Activated CD4-positive, alpha-beta T cell treated with anti-CD3 and anti-CD28 coated beads, Interleukin-2, amount 50 U/mL, for 24 hours (primary cell): Measurements from ENCODE around the gene ZNF628.
A peak's percentile ranks its signal among the peaks of the same experiment; 100 is the strongest.

Experiments
- DNase-seq, 2 donors: peaks; one replicate each; pipeline ENCODE4 v3.0.0-alpha.2; 2020; ENCODE audit warnings: low read depth in 1 of 2, low spot score in 1 of 2

ZNF628 gene

GRCh38 chr19:55464662-55465054 lies 11.8 kb upstream of the ZNF628 start, which contains the start of gene C19orf85:
TSS of gene C19orf85 (minus strand) at chr19:55464751. CDS start at chr19:55464554, 197 bp downstream.
- no peak for DNase-seq

- no peak for DNase-seq
Measured at GRCh38 chr19:55465460-55466240, 10.8 kb upstream of the ZNF628 start.

GRCh38 chr19:55466241-55466614 lies 10.2 kb upstream of the ZNF628 start:
- no peak for DNase-seq

GRCh38 chr19:55467236-55468053 lies 9.0 kb upstream of the ZNF628 start:
- DNase-seq: peak in 1 of 2 donors; percentile 56

- no peak for DNase-seq
Measured at GRCh38 chr19:55468054-55468393, 8.4 kb upstream of the ZNF628 start.

- no peak for DNase-seq
Measured at GRCh38 chr19:55471266-55471665, 5.2 kb upstream of the ZNF628 start.

GRCh38 chr19:55472463-55472862 lies 4.0 kb upstream of the ZNF628 start:
- DNase-seq: no peak

GRCh38 chr19:55473225-55474012 lies 3.0 kb upstream of the ZNF628 start:
- no peak for DNase-seq

GRCh38 chr19:55474269-55475265 lies 1.9 kb upstream of the ZNF628 start:
- no peak for DNase-seq

GRCh38 chr19:55477905-55478304 lies 1.5 kb downstream of the ZNF628 start:
- no peak for DNase-seq

GRCh38 chr19:55478364-55478763 lies 1.9 kb downstream of the ZNF628 start:
- no peak for DNase-seq

- DNase-seq: no peak
Measured at GRCh38 chr19:55479045-55479444, 2.6 kb downstream of the ZNF628 start.

GRCh38 chr19:55479451-55480230 lies 3.2 kb downstream of the ZNF628 start:
- DNase-seq: no peak

- DNase-seq: no peak
Measured at GRCh38 chr19:55481148-55481793, 4.9 kb downstream of the ZNF628 start.

- no peak for DNase-seq
Measured at GRCh38 chr19:55481794-55482155, 5.4 kb downstream of the ZNF628 start.

GRCh38 chr19:55482156-55482961 lies 5.9 kb downstream of the ZNF628 start:
- DNase-seq: no peak

GRCh38 chr19:55482967-55483705 lies 6.7 kb downstream of the ZNF628 start:
- DNase-seq: no peak
